Prostate gland (tissue), 2 donors: ENCODE results near the gene NCBP1. TPM values are rescaled to one million over a fixed set of nuclear protein-coding genes. Genes with fewer than 3 reads are reported as not detected.
"Not testable (repeated sequence)": the region's sequence is repeated elsewhere in the genome, so short reads cannot be mapped to it uniquely, and the experiment has no call there.

Experiments
- DNase-seq: peaks from one replicate; pipeline ENCODE4 v3.0.0-alpha.2; 2019; ENCODE audit warnings: low spot score
- H3K27ac ChIP-seq, 2 donors: fragments of 200-600 bp; sonication (generic); 2 replicates each; pipeline ENCODE4 v1.5.1; 2017 to 2019
- H3K27me3 ChIP-seq: fragments of 200-600 bp; sonication (generic); replicated peaks from 2 replicates; pipeline ENCODE4 v1.5.1; 2019; ENCODE audit not compliant: insufficient read depth
- H3K36me3 ChIP-seq, 2 donors: fragments of 200-600 bp; sonication (generic); 1 replicate in 1 of 2; 2 replicates in 1 of 2; pipeline versions ENCODE4 v1.5.1 to v1.8.1; 2017 to 2019
- H3K4me1 ChIP-seq: fragments of 200-600 bp; sonication (generic); replicated peaks from 2 replicates; pipeline ENCODE4 v1.5.1; 2019
- H3K4me3 ChIP-seq, 2 donors: fragments of 200-600 bp; sonication (generic); 2 replicates each; pipeline ENCODE4 v1.5.1; 2017 to 2019
- H3K9me3 ChIP-seq: fragments of 200-600 bp; sonication (generic); 2 replicates; pipeline ENCODE4 v1.5.1; 2017
- CTCF ChIP-seq, 4 experiments: fragments of 200-600 bp in 2 of 4; fragments of 450-650 bp in 2 of 4; sonication (generic) in 2 of 4; IDR thresholded peaks; 1 replicate in 3 of 4; 2 replicates in 1 of 4; pipeline ENCODE4 v1.5.1; 2016 to 2019; ENCODE audit warnings: antibody characterized with exemption in 4 of 4, mild to moderate bottlenecking in 2 of 4, moderate library complexity in 2 of 4
- POLR2A ChIP-seq: fragments of 450-650 bp; IDR thresholded peaks from one replicate; pipeline ENCODE4 v1.6.1; 2016; ENCODE audit warnings: antibody characterized with exemption, mild to moderate bottlenecking
- POLR2AphosphoS5 ChIP-seq: sonication (generic); formaldehyde crosslinking; IDR thresholded peaks from one replicate; pipeline ENCODE4 v1.6.1; 2017; ENCODE audit warnings: antibody characterized with exemption
- WGBS: methylation state at CpG from one replicate; pipeline ENCODE4 v1.1.5; 2018; 5-methylcytosine and 5-hydroxymethylcytosine counted together
- intact Hi-C: fragments of 100-400 bp; cut with DNase I; formaldehyde crosslinking; loops from one replicate; pipeline ENCODE4 v1.14.2; 2022
- total RNA-seq, 2 donors: library from RNA; depleted of rRNA; stranded (reverse); fragments of >200 nt; gene quantifications; one replicate each; pipeline ENCODE4 v1.1.0, GENCODE V29; 2016

The NCBP1 gene
- total RNA-seq, 2 donors from 2014 or later: 18.1 to 18.3 TPM

GRCh38 chr9:97695995-97696802 lies 62.6 kb downstream of the NCBP1 start:
- peaks cover 0 to 2% of the 10 kb centered on the region in 2 donors for H3K36me3 ChIP-seq
- H3K27ac ChIP-seq: peak overlapping the region; percentile 86 to 94
- H3K9me3 ChIP-seq: no peaks in the 10 kb centered on the region
- peaks cover 11% of the 10 kb centered on the region for H3K4me1 ChIP-seq
- TF ChIP-seq CTCF (IDR thresholded peaks at IDR 0.05) (no peak), POLR2AphosphoS5 (no peak), POLR2A (no peak)
- H3K4me3 ChIP-seq: peak overlapping the region; percentile 67 to 97
- 10% methylated on average over 9 of the region's 9 CpGs for whole genome bisulfite sequencing
- intact Hi-C loops: no loop called here
- no peaks in the 10 kb centered on the region for H3K27me3 ChIP-seq
- DNase-seq: no peak

- peak within 1 kb of the TSS; percentile 86 to 94 for H3K27ac ChIP-seq
- H3K4me3 ChIP-seq: peak within 1 kb of the TSS; percentile 67 to 97
- no peaks in the 10 kb centered on the region for H3K9me3 ChIP-seq
- DNase-seq: peak; percentile 95
- WGBS: under 1% methylated on average over 50 of the region's 82 CpGs
- intact Hi-C loops: no loop called here
- peak in 2 of 4 experiments; percentile 38 to 47 for TF ChIP-seq CTCF (IDR thresholded peaks at IDR 0.05)
- peak; percentile 92 for TF ChIP-seq POLR2A
- TF ChIP-seq POLR2AphosphoS5: peak; percentile 94
- H3K4me1 ChIP-seq: peaks cover 11% of the 10 kb centered on the region
- H3K36me3 ChIP-seq: no peaks in the 10 kb centered on the region
- H3K27me3 ChIP-seq: no peaks in the 10 kb centered on the region
Measured at GRCh38 chr9:97696803-97697601, 63.4 kb downstream of the NCBP1 start, which contains the start of gene XPA. Gene XPA (minus strand): TSS chr9:97697340. CDS start chr9:97697292, 48 bp downstream.

- TF ChIP-seq POLR2A (no peak), POLR2AphosphoS5 (no peak), CTCF (IDR thresholded peaks at IDR 0.05) (no peak)
- Histone ChIP-seq H3K27ac (peak overlapping the region; percentile 86 to 94), H3K4me3 (no peak overlapping the region), H3K27me3 (no peaks in the 10 kb centered on the region), H3K9me3 (no peaks in the 10 kb centered on the region), H3K36me3 (no peaks in the 10 kb centered on the region), H3K4me1 (peaks cover 11% of the 10 kb centered on the region)
- WGBS: 47% methylated on average over 1 of the region's 1 CpG
- intact Hi-C loops: no loop called here
- no peak for DNase-seq
Measured at GRCh38 chr9:97697837-97698236, 64.2 kb downstream of the NCBP1 start.

- WGBS: 97% methylated on average over 14 of the region's 14 CpGs
- Histone ChIP-seq H3K4me1 (peaks cover 11% of the 10 kb centered on the region), H3K27me3 (no peaks in the 10 kb centered on the region), H3K4me3 (no peak overlapping the region), H3K9me3 (no peaks in the 10 kb centered on the region), H3K27ac (no peak overlapping the region), H3K36me3 (no peaks in the 10 kb centered on the region)
- intact Hi-C loops: no loop called here
- no peak for DNase-seq
- no peak for TF ChIP-seq POLR2A
- TF ChIP-seq POLR2AphosphoS5: no peak
- TF ChIP-seq CTCF (IDR thresholded peaks at IDR 0.05): no peak
Measured at GRCh38 chr9:97698865-97699264, 65.2 kb downstream of the NCBP1 start.

- 83% methylated on average over 13 of the region's 13 CpGs for WGBS
- H3K27me3 ChIP-seq, H3K4me3 ChIP-seq, H3K9me3 ChIP-seq, intact Hi-C loops, DNase-seq, H3K36me3 ChIP-seq, H3K27ac ChIP-seq: not testable (repeated sequence)
- peaks cover 11% of the 10 kb centered on the region for H3K4me1 ChIP-seq
Measured at GRCh38 chr9:97699281-97699680, 65.7 kb downstream of the NCBP1 start.

- H3K9me3 ChIP-seq, H3K36me3 ChIP-seq, H3K27ac ChIP-seq, intact Hi-C loops, H3K4me1 ChIP-seq, H3K27me3 ChIP-seq, H3K4me3 ChIP-seq, DNase-seq: not testable (repeated sequence)
- WGBS: 94% methylated on average over 3 of the region's 3 CpGs
Measured at GRCh38 chr9:97699824-97700223, 66.2 kb downstream of the NCBP1 start.
